Dermis blood vessel endothelial cell (primary cell): ENCODE data around the gene PRUNE2. TPM values are rescaled to one million over a fixed set of nuclear protein-coding genes. Genes with fewer than 3 reads are reported as not detected.
A peak's percentile ranks its signal among the peaks of the same experiment; 100 is the strongest.
"Not testable (repeated sequence)": the region's sequence is repeated elsewhere in the genome, so short reads cannot be mapped to it uniquely, and the experiment has no call there.

ENCODE experiments used
- DNase-seq: peaks from one replicate; pipeline ENCODE4 v3.0.0; 2010
- total RNA-seq: library from RNA; depleted of rRNA; stranded (reverse); fragments of >200 nt; gene quantifications from 2 replicates; pipeline ENCODE4 v1.2.3, GENCODE V29; 2014

PRUNE2 gene
- total RNA-seq, 1 donor from 2014 or later: 7.8 TPM

GRCh38 chr9:76594764-76595424 lies 311.0 kb downstream of the PRUNE2 start:
- DNase-seq: no peak

GRCh38 chr9:76593961-76594735 lies 311.8 kb downstream of the PRUNE2 start:
- not testable (repeated sequence) for DNase-seq

DNA sequence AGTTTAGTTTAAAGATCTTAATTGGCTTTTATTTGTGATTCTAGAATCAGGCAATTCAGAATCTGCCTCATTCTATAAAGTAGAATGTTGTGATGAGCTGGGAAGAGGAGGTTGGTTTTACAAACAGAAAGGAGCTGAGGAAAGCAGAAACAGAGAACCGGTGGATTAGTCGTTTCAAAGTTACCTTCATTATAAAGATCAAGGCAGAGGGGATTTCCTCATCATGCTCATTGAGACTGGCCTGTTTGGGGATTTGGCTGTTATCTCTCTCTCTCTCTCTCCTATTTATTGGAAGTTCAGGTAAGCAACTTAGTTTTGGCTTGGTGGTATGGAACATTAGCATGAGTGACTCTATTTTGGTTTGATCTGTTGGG lies 313.0 kb downstream of the PRUNE2 start:
- DNase-seq: no peak

DNA sequence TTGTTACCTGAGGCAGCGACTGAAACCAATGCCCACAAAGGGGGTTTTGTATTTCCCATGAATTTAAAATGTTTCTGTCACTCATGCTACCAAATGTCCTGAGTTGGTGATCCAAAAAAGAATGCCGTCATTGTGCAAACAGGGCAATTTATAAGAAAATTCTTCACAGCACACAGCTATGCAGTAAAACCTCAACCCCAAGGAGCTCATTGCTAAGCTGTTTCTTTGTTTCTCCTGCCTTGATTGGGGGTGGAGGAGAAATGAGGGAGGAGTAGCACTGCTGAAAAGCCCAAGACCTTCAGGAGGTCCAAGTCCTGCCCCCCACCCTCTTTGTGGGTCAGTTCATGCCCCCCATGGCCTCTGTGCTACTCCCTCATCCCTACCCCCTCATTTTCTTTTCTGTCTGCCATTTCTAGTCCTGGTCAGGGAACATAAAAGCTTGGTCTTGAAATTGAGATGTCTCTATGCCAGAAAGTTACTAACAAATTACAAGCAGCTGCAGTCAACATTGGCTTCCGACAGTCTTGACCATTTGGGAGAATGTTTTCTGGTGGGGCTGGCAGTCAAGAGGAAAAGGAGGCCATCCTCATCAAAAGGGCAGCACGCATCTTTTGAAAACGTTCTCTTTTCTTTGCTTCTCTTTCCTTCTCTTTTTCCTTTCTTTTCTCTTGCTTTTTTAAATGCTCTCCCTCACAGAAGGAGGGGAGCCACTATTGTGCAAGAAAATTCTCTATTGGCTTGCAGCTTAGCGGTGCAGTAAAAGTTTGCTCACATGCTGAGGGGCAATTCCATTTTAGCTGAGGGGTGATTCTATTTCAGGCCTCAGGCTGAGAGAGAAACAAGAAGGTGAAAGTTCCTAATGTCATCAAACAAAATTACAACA lies 313.6 kb downstream of the PRUNE2 start:
- no peak for DNase-seq

DNA sequence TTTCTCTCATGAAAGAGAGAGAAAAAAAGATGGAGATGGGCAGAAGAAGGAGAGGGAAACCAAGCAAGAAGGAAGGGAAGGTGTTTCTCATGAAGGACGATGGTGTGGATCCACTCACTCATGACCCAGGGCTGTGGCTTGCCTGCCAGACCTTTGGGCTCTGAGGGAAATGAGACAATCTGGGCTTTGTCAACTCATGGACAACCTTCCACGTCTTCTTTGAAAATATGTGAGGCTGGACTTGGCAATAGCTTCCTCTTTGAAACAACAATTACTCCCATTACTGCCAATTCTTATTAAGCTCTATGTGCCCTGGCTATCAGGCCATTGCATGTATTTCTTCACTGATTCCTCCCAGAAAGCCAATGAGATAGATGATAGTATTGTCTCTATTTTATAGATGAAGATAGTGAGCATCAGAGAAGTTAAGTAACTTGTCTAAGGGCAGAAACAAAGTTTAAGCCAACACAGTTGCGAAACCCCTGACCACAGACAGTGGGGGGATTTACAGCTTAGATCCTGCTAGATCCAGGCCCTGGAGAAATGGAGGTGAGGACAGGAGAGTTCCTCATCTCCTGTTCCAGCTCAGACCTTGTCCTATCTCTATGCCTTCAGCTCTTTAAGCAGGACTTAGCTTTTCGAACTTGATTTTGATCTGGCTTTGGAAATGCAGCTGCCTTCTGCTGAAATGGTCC lies 314.5 kb downstream of the PRUNE2 start:
- no peak for DNase-seq

- no peak for DNase-seq
Measured at GRCh38 chr9:76588316-76588715, 317.6 kb downstream of the PRUNE2 start.

GRCh38 chr9:76586390-76587314 lies 319.3 kb downstream of the PRUNE2 start:
- no peak for DNase-seq

DNA sequence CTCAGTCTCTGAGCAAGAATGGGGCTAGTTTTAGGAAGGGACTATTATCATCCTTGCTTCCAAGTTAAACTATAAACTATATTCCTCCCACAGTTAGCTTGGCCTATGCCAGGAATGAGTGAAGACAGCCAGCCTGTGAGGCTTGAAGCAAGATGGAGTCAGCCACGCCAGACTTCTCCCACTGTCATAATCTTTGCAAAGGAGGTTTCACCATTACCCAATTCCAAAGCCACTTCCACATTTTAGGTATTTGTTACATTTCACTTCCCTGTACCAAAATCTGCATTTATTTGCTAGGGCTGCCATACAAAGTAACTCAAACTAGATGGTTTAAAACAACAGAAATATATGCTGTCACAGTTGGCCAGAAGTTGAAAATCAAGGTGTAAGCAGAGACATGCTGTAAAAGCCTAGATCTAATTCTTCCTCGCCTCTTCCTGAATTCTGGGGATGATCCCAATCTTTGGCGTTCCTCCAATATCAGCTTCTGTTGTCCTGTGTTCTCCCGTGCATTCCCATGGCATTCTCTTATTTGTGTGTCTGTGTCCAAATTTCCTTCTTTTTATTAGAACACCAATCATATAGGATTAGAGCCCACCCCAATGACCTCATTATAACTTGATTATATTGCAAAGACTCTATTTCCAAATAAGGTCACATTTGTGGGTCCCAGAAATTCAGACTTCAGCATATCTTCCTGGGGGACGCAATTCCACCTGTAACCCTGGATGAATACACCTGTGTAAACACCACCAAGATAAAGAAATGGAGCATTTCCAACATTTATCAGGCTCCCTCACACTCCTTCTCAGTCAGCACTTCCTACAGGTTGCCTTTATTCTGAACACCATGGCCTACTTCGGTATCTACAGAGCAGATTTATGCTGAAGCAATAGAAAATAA lies 320.2 kb downstream of the PRUNE2 start:
- no peak for DNase-seq

GRCh38 chr9:76583256-76583655 lies 322.7 kb downstream of the PRUNE2 start:
- no peak for DNase-seq

DNA sequence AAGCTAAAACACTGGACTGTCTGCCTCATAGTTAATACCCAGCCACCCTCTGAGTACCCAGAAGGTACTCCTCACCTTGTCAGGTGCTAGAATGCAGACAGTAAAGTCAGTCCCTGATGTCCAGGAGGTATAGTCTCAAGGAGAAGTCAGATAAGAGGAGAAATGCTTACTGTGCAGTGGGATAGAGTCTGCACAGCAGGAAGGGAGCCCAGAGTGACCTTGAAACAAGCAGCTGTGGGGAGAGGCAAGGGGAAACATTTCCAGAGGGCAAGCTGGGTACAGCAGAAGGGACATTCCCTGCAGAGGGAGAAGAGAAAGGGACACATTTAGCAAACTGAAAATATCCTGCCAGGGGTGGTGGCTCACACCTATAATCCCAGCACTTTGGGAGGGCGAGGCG lies 324.2 kb downstream of the PRUNE2 start:
- DNase-seq: no peak

DNA sequence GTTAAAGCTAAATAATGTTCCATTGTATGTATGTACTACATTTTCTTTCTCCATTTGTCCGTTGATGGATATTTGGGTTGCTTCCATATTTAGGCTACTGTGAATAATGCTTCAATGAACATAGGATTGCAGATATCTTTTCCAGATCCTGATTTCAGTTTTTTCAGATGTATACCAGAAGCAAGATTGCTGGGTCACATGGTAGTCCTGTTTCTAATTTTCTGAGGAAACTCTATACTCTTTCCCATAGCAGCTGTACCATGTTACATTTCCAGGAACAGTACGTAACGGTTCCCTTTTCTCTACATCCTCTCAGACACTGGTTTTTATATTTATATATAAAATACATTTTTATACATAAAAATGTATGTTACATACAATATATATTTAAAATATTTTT lies 325.1 kb downstream of the PRUNE2 start:
- no peak for DNase-seq

DNA sequence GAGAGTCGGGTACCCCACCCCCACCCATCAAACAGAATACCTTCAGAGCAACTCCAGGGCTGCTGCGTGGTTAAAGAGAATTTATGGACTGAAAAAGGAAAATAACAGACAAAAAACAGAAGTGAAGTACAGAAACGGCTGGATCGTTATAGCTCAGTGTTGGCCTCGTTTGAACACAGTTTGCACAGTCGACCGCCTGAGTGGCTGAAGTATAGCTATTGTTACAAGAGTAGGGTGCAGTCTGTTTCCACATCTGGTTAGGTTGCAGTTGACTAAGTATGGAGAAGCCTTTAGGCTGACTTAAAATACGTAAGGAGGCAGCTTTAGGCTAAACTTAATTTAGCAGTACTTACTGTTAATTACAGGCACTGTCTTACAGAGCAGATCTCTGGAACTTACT lies 325.7 kb downstream of the PRUNE2 start:
- DNase-seq: no peak

- no peak for DNase-seq
Measured at GRCh38 chr9:76576344-76576743, 329.6 kb downstream of the PRUNE2 start.

- no peak for DNase-seq
Measured at GRCh38 chr9:76575761-76576160, 330.2 kb downstream of the PRUNE2 start.

DNA sequence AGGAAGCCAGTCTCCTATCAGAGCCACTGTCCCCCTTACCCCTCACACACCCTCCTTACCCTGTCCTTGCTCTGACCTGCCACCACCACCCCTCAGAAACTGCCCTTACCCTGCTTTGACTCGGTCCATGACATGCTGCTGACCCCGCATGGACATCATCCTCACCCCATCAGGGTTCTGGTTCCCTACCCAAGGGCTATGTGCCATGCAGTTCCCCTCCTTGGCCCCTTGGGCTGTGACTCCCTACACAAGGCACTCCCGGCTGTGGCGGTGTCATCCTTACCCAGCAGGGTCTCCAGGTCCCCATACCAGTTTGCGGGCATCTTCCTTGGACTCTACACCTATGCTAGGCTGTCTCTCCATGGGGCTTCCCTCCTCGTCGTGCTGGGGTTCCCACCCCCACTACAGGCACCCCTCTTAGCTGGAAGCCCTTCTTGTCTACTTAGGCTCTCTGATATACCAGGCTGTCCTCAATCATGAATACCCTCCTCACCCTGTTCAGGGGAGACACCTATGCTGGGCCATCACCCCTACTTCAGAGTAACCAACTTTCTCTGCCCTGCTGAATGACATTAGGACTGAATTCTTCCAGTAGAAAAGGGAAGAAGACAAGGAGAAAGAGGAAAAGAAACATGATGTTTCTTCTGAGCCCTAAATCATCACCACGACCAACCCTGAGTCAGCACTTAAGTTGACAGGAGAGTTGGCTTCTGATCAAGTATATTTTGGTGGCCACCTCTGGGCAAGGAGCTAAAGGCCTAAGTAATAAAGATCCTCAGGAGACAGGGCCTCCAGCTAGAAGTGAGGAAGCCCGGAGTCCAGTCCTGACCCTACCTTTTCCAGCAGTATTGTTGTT lies 331.8 kb downstream of the PRUNE2 start:
- no peak for DNase-seq

DNA sequence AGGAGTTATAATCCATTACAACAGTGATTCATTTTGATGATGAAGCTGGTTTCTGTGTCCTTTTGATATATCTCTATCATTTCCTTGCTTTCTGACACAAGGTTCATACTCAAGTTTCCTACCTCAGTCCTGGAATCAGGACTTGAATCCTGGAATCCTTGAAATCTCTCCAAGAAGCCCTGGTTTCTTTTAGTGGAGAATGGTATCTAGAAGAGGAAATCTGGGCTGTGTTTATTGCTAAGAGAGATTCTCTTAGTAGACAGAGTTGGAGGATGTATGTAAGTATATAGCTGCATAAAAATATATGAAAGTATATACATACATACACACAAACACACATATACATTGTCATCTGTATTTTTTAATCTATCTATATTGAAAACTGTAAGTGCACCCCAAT lies 332.5 kb downstream of the PRUNE2 start:
- DNase-seq: no peak

DNA sequence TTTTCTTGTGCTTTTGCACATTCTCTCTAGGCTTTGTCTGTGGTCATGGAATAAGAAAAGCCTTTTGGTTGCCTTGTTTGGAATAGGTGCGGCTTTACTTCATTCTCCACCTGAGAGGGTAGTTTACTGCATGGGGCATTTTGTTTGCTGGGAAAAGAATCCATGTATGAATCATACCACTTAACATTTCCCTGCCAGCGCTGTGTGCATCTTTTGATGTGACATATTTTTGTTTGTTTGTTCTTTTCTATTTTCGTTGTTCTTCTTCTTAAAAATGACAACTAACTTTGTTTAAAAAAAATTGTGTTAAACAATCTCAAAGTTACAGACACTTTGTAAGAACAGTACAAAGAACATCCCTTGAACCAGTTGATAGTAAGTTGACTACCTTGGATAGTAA lies 333.8 kb downstream of the PRUNE2 start:
- DNase-seq: no peak

DNA sequence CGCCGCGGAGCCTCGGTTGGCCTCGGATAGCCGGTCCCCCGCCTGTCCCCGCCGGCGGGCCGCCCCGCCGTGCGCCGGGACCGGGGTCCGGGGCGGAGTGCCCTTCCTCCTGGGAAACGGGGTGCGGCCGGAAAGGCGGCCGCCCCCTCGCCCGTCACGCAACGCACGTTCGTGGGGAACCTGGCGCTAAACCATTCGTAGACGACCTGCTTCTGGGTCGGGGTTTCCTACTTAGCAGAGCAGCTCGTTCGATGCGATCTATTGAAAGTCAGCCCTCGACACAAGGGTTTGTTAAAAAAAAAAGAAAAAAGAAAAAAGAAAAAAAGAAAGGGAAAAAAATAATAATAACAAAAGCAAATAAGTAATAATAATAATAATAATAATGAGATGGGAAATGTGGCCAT lies 334.2 kb downstream of the PRUNE2 start:
- peak; percentile 11 for DNase-seq

GRCh38 chr9:76571288-76571687 lies 334.6 kb downstream of the PRUNE2 start:
- DNase-seq: peak; percentile 20

DNA sequence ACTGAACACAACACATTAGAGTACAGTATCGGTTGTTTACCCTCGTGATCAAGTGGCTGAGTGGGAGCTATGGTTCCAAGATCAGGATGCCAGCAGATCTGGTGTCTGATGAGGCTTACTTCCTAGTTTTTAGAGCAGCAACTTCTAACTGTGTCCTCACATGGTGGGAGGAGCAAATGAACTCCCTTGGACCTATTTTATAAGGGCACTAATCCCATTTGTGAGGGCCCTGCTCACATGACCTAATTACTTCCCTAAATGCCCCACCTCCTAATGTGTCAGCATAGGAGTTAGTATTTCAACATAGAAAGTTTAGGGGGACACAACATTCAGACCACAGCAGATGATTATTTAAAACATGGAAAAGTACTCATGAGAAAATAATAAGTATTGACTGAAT lies 335.1 kb downstream of the PRUNE2 start:
- no peak for DNase-seq
